Activated B cell treated with CpG ODN at 0.5 μM for 24 hours (primary cell): ENCODE data around the gene CFAP97D1. TPM values are rescaled to one million over a fixed set of nuclear protein-coding genes. Genes with fewer than 3 reads are reported as not detected.
"Not testable (repeated sequence)": the region's sequence is repeated elsewhere in the genome, so short reads cannot be mapped to it uniquely, and the experiment has no call there.

Source experiments
- ATAC-seq: fragments of 200-7000 bp; cut with Tn5 transposase; one replicate; pipeline ENCODE4 v1.10.0; 2021; ENCODE audit warnings: low read depth, mild to moderate bottlenecking, moderate library complexity
- CTCF ChIA-PET: fragments of 350-600 bp; sonication (Branson Sonifier 250); formaldehyde crosslinking; loops from one replicate; lab custom pipeline; 2021; ENCODE audit warnings: antibody characterized with exemption; lab: Charles Lee
- POLR2A ChIA-PET: fragments of 350-600 bp; sonication (Branson Sonifier 250); formaldehyde crosslinking; loops from one replicate; lab custom pipeline; 2021; ENCODE audit warnings: antibody characterized with exemption; lab: Charles Lee
- DNase-seq: peaks from one replicate; pipeline ENCODE4 v3.0.0; 2022
- H3K27ac Mint-ChIP-seq: one replicate; pipeline ENCODE4 v1.8.0; 2020; ENCODE audit warnings: mixed read lengths
- H3K27me3 Mint-ChIP-seq: one replicate; pipeline ENCODE4 v1.8.0; 2021; ENCODE audit warnings: mixed read lengths
- H3K36me3 Mint-ChIP-seq: one replicate; pipeline ENCODE4 v1.8.0; 2021; ENCODE audit warnings: low read depth, mixed read lengths
- H3K4me1 Mint-ChIP-seq: one replicate; pipeline ENCODE4 v1.8.0; 2021; ENCODE audit warnings: mixed read lengths
- H3K4me3 Mint-ChIP-seq: one replicate; pipeline ENCODE4 v1.8.0; 2020; ENCODE audit warnings: mild to moderate bottlenecking, mixed read lengths
- H3K9me3 Mint-ChIP-seq: one replicate; pipeline ENCODE4 v1.8.0; 2020; ENCODE audit warnings: mixed read lengths
- CTCF ChIP-seq: fragments of 200-600 bp; IDR thresholded peaks from one replicate; pipeline ENCODE4 v1.8.0; 2022; ENCODE audit warnings: antibody characterized with exemption, mild to moderate bottlenecking
- intact Hi-C: fragments of 100-400 bp; cut with micrococcal nuclease; formaldehyde crosslinking; loops from one replicate; pipeline ENCODE4 v1.15.1; 2024
- total RNA-seq: library from RNA; stranded (reverse); gene quantifications from 2 replicates; pipeline ENCODE4 v1.2.3, GENCODE V29; 2022

The CFAP97D1 gene
- total RNA-seq, 1 donor from 2014 or later: not detected

- no peak overlapping the region for H3K4me3 Mint-ChIP-seq
- peaks cover 19% of the 10 kb centered on the region for H3K27me3 Mint-ChIP-seq
- CTCF ChIA-PET: interaction anchor here (1.0 kb wide), 1 partner anchor 30 kb away, joined by 3 read pairs; no protein-coding TSS in a partner anchor
- no peak for ATAC-seq
- H3K4me1 Mint-ChIP-seq: no peaks in the 10 kb centered on the region
- no peak for DNase-seq
- no peak overlapping the region for H3K27ac Mint-ChIP-seq
- intact Hi-C loops: no loop called here
- no peaks in the 10 kb centered on the region for H3K36me3 Mint-ChIP-seq
- no peak for TF ChIP-seq CTCF
- no peaks in the 10 kb centered on the region for H3K9me3 Mint-ChIP-seq
- POLR2A ChIA-PET: no interaction called here
Observed at GRCh38 chr17:43790311-43790940, 10.2 kb downstream of the CFAP97D1 start.

GRCh38 chr17:43791589-43791988, 11.4 kb downstream of the CFAP97D1 start:
- POLR2A ChIA-PET: no interaction called here
- CTCF ChIA-PET: no interaction called here

GRCh38 chr17:43792668-43793067, 12.4 kb downstream of the CFAP97D1 start:
- POLR2A ChIA-PET: not testable (repeated sequence)

More at GRCh38 chr17:43791589-43791988, 11.4 kb downstream of the CFAP97D1 start:
- no peaks in the 10 kb centered on the region for H3K9me3 Mint-ChIP-seq
- peaks cover 25% of the 10 kb centered on the region for H3K27me3 Mint-ChIP-seq
- DNase-seq (no peak), ATAC-seq (no peak)
- no peaks in the 10 kb centered on the region for H3K36me3 Mint-ChIP-seq
- H3K4me3 Mint-ChIP-seq: no peak overlapping the region
- H3K4me1 Mint-ChIP-seq: no peaks in the 10 kb centered on the region
- intact Hi-C loops: no loop called here
- no peak for TF ChIP-seq CTCF
- H3K27ac Mint-ChIP-seq: no peak overlapping the region

GRCh38 chr17:43798024-43798423, 17.8 kb downstream of the CFAP97D1 start:
- H3K27ac Mint-ChIP-seq, H3K36me3 Mint-ChIP-seq, H3K9me3 Mint-ChIP-seq, POLR2A ChIA-PET, ATAC-seq, DNase-seq, H3K4me1 Mint-ChIP-seq, CTCF ChIA-PET, intact Hi-C loops, H3K4me3 Mint-ChIP-seq: not testable (repeated sequence)
- peaks cover 35% of the 10 kb centered on the region for H3K27me3 Mint-ChIP-seq

More at GRCh38 chr17:43792668-43793067, 12.4 kb downstream of the CFAP97D1 start:
- CTCF ChIA-PET, H3K4me1 Mint-ChIP-seq, H3K4me3 Mint-ChIP-seq, H3K9me3 Mint-ChIP-seq, intact Hi-C loops, ATAC-seq, H3K36me3 Mint-ChIP-seq, DNase-seq, H3K27ac Mint-ChIP-seq: not testable (repeated sequence)
- peaks cover 31% of the 10 kb centered on the region for H3K27me3 Mint-ChIP-seq

- no peaks in the 10 kb centered on the region for H3K4me1 Mint-ChIP-seq
- DNase-seq: no peak
- CTCF ChIA-PET: no interaction called here
Observed at GRCh38 chr17:43799047-43799446, 18.8 kb downstream of the CFAP97D1 start.

More at GRCh38 chr17:43799047-43799446, 18.8 kb downstream of the CFAP97D1 start:
- H3K27me3 Mint-ChIP-seq: peaks cover 37% of the 10 kb centered on the region
- no peak overlapping the region for H3K4me3 Mint-ChIP-seq
- TF ChIP-seq CTCF: no peak
- no peak for ATAC-seq
- H3K36me3 Mint-ChIP-seq: no peaks in the 10 kb centered on the region
- no peaks in the 10 kb centered on the region for H3K9me3 Mint-ChIP-seq
- POLR2A ChIA-PET: no interaction called here
- no peak overlapping the region for H3K27ac Mint-ChIP-seq
- intact Hi-C loops: no loop called here
